Dermis blood vessel endothelial cell (primary cell): ENCODE data around the gene PIGC. TPM values are rescaled to one million over a fixed set of nuclear protein-coding genes. Genes with fewer than 3 reads are reported as not detected.
A peak's percentile ranks its signal among the peaks of the same experiment; 100 is the strongest.
"Not testable (repeated sequence)": the region's sequence is repeated elsewhere in the genome, so short reads cannot be mapped to it uniquely, and the experiment has no call there.

Experiments used
- DNase-seq: peaks from one replicate; pipeline ENCODE4 v3.0.0; 2010
- total RNA-seq: library from RNA; depleted of rRNA; stranded (reverse); fragments of >200 nt; gene quantifications from 2 replicates; pipeline ENCODE4 v1.2.3, GENCODE V29; 2014

PIGC gene
- total RNA-seq, 1 donor from 2014 or later: 17.9 TPM

- DNase-seq: no peak
These were observed 23.0 kb upstream of the PIGC start for GRCh38 chr1:172466795-172467407.

- no peak for DNase-seq
These were observed 21.7 kb upstream of the PIGC start for GRCh38 chr1:172465617-172466016.

GRCh38 chr1:172460887-172461315, 17.0 kb upstream of the PIGC start:
- no peak for DNase-seq

GRCh38 chr1:172460177-172460576, 16.3 kb upstream of the PIGC start:
- no peak for DNase-seq

- no peak for DNase-seq
These were observed 13.7 kb upstream of the PIGC start for GRCh38 chr1:172457479-172458130.

- no peak for DNase-seq
These were observed 12.5 kb upstream of the PIGC start for GRCh38 chr1:172456344-172456769.

- no peak for DNase-seq
These were observed 11.6 kb upstream of the PIGC start for GRCh38 chr1:172455451-172455850.

- no peak for DNase-seq
These were observed 9.7 kb upstream of the PIGC start for GRCh38 chr1:172453607-172454006.

- no peak for DNase-seq
These were observed 9.3 kb upstream of the PIGC start for GRCh38 chr1:172453153-172453545.

GRCh38 chr1:172452536-172453152, 8.8 kb upstream of the PIGC start:
- DNase-seq: no peak

GRCh38 chr1:172451002-172451443, 7.2 kb upstream of the PIGC start:
- DNase-seq: no peak

- DNase-seq: no peak
These were observed 6.6 kb upstream of the PIGC start for GRCh38 chr1:172450524-172450885.

- peak; percentile 76 for DNase-seq
These were observed 6.0 kb upstream of the PIGC start for GRCh38 chr1:172449585-172450523.

- no peak for DNase-seq
These were observed 5.2 kb upstream of the PIGC start for GRCh38 chr1:172448995-172449584.

- no peak for DNase-seq
These were observed 3.8 kb upstream of the PIGC start for GRCh38 chr1:172447641-172448040.

- no peak for DNase-seq
These were observed 2.7 kb upstream of the PIGC start for GRCh38 chr1:172446547-172446946.

- DNase-seq: no peak
These were observed 865 bp downstream of the PIGC start for GRCh38 chr1:172442843-172443565.

GRCh38 chr1:172442404-172442803, 1.5 kb downstream of the PIGC start:
- peak; percentile 80 for DNase-seq

GRCh38 chr1:172437183-172437582, 6.7 kb downstream of the PIGC start:
- DNase-seq: not testable (repeated sequence)

- no peak for DNase-seq
These were observed 12.1 kb downstream of the PIGC start for GRCh38 chr1:172431721-172432192.

GRCh38 chr1:172431204-172431603, 12.7 kb downstream of the PIGC start:
- no peak for DNase-seq

- no peak for DNase-seq
These were observed 13.8 kb downstream of the PIGC start for GRCh38 chr1:172430128-172430454.
